ENCODE data around the gene ATRAID.
A peak's percentile ranks its signal among the peaks of the same experiment; 100 is the strongest.
"Not testable (repeated sequence)": the region's sequence is repeated elsewhere in the genome, so short reads cannot be mapped to it uniquely, and the experiment has no call there.

ATRAID gene

DNA sequence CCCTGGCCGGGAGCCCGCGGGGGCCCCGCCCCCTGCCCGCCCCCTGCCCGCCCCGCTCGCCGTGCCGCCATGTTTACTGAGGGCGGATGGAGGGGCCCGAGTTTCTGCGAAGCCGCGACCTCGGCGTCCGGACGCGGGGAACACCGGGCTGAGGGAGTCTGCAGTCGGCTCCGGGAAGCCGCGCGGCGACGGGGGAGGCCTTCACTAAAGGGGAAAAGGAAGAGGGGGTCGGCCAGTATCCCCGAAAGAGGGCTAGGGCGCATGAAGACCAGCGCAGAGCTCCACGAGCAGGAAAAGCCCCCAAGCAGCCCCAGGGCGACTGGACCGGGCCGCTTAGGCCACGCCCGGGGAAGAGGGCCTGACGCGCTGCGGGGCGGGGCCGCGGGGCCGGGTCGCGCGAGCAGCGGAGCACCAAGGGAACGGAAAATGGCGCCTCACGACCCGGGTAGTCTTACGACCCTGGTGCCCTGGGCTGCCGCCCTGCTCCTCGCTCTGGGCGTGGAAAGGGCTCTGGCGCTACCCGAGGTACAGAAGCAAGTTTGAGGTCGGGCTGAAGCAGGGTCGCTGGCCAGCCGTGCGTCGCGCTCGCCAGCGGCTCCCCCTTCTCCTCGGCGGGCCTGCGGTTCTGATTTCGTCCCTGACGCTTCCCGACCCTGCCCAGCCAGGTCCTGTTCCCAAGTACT lies at the start of gene ATRAID, which contains the start of gene SLC5A6:
Gene ATRAID, plus strand, starts transcription at position 99 of the 683 bp plus-strand sequence. Its CDS starts 328 bp downstream, at position 427.
Gene SLC5A6, minus strand, starts transcription at position 326 of the 683 bp plus-strand sequence. CDS start 4,618 bp downstream, outside the sequence.
- peak; percentile 92 to 98 (median 95) for DNase-seq

GRCh38 chr2:27162151-27163121 lies 49.4 kb upstream of the ATRAID start:
- DNase-seq = peak in 2 of 3 donors; percentile 24 to 28

GRCh38 chr2:27164960-27165763 lies 46.7 kb upstream of the ATRAID start:
- no peak for DNase-seq

- DNase-seq = peak in 1 of 3 donors; percentile 9
These were observed 41.1 kb upstream of the ATRAID start for GRCh38 chr2:27170581-27171337.

DNA sequence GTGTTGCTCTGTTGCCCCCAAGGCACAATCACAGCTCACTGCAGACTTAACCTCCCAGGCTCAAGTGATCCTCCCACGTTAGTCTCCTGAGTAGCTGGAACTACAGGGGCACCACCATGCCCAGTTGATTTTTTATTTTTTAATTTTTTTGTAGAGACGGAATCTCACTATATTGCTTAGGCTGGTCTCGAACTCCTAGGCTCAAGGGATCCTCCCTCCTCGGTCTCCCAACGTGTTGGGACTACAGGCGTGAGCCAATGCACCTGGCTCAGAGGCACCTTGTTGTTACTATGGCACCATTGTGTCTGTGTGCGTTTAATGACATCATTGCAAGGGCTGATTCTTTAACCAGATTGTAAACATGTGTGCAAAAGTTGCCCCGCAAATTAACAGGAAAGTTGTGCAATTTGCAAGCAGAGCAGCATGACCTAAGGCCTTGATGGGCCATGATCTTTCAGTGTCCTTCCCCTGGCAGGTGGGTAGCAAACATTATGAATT lies 40.4 kb upstream of the ATRAID start:
- no peak for DNase-seq

DNA sequence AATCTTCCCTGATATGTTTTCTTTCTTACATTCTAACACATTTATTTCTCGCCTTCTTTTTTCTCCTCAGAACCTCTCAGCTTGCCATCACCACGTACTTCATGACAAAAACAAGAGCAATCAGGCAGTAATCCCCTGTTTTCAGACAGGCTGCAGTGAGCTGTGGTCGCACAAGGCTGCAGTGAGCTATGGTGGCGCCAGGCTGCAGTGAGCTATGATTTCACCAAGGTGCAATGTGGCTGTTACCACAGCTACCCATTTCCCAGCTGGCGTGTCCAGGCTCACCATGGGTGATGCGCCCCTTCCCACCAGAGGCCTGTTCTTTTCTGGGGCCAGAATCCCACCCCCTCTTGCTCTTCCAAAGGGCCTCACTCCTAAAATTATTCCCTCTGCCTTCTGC lies 37.2 kb upstream of the ATRAID start:
- DNase-seq = no peak

DNA sequence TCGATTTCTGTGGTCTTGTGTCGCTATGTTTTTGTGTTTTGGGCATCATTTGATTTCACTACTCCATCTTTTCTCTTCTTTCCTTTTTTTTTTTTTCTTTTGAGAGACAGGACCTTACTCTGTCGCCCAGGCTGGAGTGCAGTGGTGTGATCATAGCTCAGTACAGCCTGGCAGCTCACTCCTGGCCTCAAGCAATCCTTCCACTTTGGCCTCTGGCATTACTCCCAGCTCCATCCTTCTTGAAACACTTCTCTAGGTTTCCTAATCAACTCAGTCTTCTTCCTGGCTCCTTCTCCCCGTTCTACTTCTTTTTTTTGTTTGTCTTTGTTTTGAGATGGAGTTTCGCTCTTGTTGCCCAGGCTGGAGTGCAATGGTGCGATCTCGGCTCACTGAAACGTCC lies 36.5 kb upstream of the ATRAID start:
- no peak for DNase-seq

DNA sequence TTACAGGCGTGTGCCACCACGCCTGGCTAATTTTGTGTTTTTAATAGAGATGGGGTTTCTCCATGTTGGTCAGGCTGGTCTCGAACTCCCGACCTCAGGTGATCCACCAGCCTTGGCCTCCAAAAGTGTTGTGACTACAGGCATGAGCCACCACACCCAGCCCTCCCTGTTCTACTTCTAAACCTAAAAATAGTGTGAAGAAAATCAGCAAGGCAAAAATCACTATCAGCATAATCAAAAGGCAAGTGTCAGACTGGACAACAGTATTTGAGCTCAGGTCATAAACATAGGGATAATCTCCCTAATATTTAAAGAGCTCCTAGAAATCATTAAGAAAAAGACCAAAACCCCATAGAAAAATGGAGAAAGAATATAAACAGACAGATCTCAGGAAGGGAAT lies 36.1 kb upstream of the ATRAID start:
- not testable (repeated sequence) for DNase-seq

DNA sequence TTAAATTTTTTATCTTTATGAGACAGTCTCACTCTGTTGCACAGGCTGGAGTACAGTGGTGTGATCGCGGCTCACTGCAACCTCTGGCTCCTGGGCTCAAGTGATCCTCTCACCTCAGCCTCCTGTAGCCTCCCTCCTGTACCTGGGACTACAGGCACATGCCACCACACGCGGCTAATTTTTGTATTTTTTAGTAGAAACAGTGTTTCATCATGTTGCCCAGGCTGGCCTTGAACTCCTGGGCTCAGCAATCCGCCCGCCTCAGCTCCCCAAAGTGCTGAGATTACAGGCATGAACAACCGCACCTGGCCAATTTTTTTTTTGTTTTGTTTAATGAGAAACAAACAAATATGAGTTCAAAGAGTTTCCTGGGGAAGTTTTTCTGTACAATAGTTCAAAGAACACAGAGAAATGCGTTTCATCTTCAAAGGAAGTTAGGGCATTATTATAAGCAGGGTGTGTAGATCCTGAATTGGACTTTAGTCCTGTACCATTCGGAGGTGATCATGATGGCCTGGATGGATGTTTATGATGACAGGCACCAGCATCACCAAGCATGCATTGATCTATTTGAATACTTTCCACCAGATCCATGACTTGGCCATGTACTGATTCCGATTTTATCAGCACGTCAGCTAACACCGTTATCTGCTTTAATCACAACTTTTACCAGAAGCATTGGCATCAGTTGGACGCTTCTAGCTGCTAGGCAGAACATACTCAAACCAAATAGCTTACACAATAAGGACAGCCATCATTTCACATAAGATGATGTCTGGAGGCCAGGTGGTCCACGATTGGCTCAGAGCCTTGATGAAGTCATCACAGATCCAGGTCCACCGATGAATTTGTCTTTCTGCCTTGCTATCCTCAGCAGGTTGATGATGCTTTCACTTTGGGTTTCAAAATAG lies 34.1 kb upstream of the ATRAID start:
- no peak for DNase-seq

GRCh38 chr2:27178469-27178868 lies 33.4 kb upstream of the ATRAID start:
- DNase-seq = no peak

DNA sequence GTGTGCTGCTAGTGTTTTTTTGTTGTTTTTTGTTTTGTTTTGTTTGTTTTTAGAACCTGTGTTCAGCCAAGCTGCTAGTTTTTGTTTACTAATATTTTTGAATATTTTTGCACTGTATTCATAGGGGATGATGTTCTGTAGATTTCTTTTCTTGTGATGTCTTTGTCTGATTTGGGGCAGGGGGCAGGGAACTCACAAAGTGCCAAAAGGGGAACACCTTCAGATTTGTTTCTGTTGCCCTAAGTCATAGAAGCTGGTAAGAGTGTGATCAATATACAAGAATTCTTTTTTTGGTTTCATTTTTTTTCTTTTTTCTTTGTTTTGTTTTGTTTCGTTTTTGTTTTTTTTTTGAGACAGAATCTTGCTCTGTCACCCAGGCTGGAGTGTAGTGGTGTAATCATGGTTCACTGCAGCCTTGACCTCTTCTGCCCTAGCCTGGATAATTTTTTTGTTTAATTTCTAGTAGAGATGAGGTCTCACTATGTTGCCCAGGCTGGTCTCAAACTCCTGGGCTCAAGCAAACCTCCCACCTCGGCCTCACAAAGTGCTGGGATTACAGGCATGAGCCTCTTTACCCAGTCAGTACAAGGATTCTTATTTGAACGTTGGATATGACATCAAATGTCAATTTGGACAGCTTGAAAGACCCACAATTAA lies 32.4 kb upstream of the ATRAID start:
- DNase-seq = no peak

DNA sequence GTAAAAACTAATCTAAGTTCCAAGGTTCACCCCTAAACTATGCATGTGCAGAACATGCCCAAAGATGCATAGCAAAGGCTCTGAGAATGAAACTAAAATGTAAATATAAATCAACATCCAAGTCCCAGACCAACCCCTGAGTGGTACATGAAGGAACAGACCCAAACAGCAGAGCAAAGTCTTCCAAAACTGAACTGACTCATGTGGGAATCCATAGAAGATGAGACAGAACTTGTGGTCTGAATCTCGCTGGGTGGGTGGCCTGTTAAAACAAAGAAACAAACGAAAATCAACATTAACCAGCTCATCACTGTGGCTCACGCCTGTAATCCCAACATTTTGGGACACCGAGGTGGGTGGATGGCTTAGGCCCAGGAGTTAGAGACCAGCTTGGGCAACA lies 29.5 kb upstream of the ATRAID start:
- no peak for DNase-seq

DNA sequence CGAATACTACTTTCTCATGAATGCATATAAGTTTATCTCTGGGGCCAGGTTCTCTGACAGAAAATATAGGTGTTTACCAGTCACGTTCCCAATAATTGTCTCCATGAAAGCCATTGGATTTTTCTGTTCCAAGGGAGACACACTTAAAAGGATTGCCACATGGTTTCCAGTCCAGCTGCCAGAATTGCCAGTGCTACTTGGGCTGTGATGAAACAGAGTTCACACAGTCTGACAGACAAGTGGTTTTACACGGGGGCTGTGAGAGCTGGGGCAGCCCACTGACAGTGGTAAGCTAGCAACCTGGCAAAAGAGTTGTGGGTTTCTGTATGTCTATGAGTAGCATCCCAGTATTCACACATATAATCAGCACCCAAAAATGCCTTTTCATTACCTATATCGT lies 27.7 kb upstream of the ATRAID start:
- DNase-seq = no peak

DNA sequence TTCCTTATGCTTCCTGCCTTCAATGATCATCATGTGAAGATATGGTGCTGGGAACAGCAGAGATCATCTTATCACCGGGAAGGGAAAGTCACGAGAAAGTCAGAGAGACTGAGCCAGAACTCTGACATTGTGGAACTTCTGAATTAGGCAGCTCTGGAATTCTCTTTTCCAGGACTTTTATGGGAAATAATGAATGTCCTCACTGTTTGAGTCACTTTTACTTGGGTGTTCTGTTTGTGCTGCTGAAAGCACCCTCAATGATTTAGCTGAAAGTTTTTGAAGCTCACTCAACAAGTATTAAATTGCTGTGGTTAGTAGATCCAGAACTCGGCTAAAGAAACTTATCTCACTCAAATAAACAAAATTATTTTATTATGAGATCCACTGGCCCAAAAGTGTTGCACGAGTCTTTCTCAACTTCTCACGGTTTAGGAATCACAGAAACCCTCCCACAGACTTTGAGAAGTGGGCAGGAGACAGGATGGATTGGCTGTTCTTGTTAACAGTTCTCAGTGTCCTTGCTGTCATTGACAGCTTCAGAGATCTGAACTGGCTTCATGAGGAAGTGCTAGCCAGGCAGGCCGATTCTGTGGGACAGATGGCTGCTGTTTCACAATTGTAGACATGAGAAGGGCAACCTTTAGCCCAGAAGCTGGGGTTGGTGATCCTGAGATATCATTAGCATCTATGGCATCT lies 26.4 kb upstream of the ATRAID start:
- DNase-seq = peak; percentile 75 to 76 (median 75)

GRCh38 chr2:27186613-27187345 lies 25.1 kb upstream of the ATRAID start:
- DNase-seq = no peak

DNA sequence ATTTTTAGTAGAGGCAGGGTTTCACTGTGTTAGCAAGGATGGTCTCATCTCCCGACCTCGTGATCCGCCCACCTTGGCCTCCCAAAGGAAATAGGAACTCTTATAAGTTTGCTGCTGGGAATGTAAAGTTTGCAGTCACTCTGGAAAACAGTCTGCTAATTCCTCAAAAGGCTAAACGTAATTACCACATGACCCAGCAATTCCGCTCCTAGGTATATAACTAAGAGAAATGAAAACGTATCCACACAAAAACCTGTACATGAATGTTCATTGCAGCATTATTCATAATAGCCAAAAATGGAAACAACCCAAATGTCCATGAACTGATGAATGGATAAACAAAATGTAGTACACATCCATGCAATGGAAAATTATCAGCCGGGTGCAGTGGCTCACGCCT lies 21.9 kb upstream of the ATRAID start:
- no peak for DNase-seq

DNA sequence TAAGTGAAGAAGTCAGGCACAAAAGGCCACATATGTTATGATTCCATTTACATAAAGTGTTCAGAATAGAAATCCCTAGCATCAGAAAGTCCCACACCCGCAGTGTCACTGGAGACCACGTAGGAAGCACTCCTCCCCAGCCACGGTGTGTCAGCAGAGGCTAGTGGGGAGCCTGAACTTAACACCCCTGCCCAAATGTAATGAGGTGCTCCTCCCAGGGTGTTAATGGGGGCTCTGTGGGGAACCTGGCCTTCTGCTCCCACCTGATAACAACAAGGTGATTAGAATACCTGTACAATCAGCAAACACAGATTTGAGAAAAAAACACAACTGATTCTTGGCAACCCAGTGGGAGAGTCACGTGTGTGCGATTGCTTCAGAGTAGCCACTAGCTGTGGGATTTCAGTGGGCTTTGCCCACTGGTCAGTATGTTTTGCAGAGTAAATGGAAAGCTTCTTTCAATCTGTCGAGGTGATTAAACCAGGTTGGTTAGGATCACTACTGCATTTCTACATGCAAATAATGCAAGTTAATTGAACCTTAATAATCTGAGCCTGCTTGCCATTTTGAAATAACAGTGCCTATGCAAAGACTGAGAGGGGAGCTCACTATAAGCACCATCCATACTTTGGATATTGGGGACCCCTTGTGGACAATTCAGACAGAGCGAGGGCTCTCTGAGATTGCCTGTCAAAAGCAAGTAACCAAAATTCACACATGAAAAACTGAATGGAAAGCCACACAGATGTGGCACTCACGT lies 20.6 kb upstream of the ATRAID start:
- DNase-seq = peak; percentile 80 to 82 (median 82)

Measured in suppressor macrophage treated with lipopolysaccharide for 1 hour (primary cell).